Left ventricle myocardium inferior (tissue), 1 donor: ENCODE data around the gene REP15. TPM values are rescaled to one million over a fixed set of nuclear protein-coding genes. Genes with fewer than 3 reads are reported as not detected.

Experiments used
- DNase-seq: peaks from one replicate; pipeline ENCODE4 v3.0.0-alpha.2; 2020
- H3K27ac ChIP-seq: fragments of 200-600 bp; replicated peaks from 2 replicates; pipeline ENCODE4 v1.8.0; 2021
- H3K27me3 ChIP-seq: fragments of 200-600 bp; 2 replicates; pipeline ENCODE4 v1.8.0; 2021; ENCODE audit warnings: low read depth
- H3K36me3 ChIP-seq: fragments of 200-600 bp; 2 replicates; pipeline ENCODE4 v1.8.0; 2021
- H3K4me1 ChIP-seq: fragments of 200-600 bp; 2 replicates; pipeline ENCODE4 v1.8.0; 2021
- H3K4me3 ChIP-seq: fragments of 200-600 bp; 2 replicates; pipeline ENCODE4 v1.8.0; 2021; ENCODE audit warnings: mild to moderate bottlenecking, moderate library complexity
- H3K9me3 ChIP-seq: fragments of 200-600 bp; replicated peaks from 2 replicates; pipeline ENCODE4 v1.8.0; 2021
- intact Hi-C: fragments of 100-400 bp; cut with micrococcal nuclease; formaldehyde crosslinking; loops from one replicate; pipeline ENCODE4 v1.11.0; 2022
- total RNA-seq: library from RNA; stranded (reverse); fragmentation: NEBNext Ultra II Directional; extraction: Animal tissue kit (Norgen Biotek cat#: 25700); gene quantifications from one replicate; pipeline ENCODE4 v1.2.1, GENCODE V29; 2021
- TF ChIP-seq, protein P1 (sequence below): fragments of 200-600 bp; IDR thresholded peaks from 2 replicates; pipeline ENCODE4 v1.8.0; 2021; ENCODE audit warnings: antibody characterized with exemption, mild to moderate bottlenecking, borderline replicate concordance
- donor health status: DM: no; HTN: yes; CAD: no; lungs with severe emphysema.

Gene REP15
- total RNA-seq, 1 donor from 2014 or later: 5.5 TPM

DNA sequence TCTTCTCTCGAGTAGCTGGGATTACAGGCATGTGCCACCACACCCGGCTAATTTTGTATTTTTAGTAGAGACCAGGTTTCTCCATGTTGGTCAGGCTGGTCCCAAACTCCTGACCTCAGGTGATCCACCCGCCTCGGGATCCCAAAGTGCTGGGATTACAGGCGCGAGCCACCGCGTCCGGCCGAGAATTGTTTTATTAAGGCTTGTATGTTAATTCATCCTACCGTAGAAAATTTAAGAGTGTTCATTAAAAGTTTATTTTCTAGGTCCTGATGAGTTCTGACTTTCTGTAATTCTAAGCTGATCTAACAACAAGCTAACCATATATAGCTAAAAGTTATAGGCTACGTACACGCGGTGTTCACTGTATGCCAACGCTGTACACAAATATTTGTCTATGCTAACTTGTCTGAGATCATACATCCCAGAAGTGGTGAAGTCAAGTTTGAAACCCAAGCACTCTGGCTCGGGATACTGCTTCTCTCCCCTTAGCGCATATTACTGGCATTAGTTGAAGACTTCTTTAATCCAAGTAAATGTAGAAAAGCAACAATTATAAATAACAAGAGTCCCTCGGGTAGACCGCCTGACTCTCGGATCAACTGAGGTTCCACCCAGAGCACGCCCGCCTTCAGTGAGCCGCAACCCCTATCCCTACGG lies 13.8 kb downstream of the REP15 start:
- intact Hi-C loops: no loop called here

DNA sequence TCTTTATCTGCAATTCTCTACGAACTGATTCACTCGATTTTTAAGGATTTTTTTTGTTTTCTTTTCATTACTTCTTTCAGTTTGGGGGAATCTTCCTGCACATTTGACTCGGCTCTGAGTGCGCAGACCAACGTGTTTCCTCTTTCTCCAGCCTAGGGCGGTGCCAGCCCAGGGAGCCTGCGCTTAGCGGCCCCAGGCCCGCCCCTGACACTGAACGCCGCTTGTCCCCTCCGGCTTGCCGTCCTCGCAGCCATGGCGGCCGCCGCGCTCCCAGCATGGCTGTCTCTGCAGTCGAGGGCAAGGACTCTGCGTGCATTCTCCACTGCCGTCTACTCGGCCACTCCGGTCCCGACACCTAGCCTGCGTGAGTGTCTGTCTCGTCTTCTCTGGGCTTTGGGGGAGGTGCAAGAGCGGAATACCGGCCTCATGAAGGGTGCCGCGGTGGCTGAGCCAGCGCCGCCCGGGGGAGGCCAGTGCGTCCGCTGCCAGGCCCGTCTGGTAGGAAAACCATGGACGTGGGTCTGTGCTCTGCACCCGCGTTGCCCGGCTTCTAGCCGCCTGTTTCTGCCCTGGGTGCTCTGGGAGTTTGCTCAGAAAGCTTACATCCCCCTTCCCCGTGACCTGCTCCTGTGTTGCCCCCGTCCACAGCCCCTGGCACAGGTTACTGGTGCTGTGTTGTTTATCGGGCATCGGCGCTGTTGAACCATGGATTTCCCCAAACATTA lies 14.5 kb downstream of the REP15 start, which contains the start of gene MRPS35:
MRPS35 (plus strand) TSS at position 241 of the 725 bp plus-strand sequence; CDS start at position 253, 12 bp downstream.
- peak within 1 kb of the TSS; percentile 97 for H3K4me3 ChIP-seq
- no peaks in the 10 kb centered on the region for H3K27me3 ChIP-seq
- peaks cover 10% of the 10 kb centered on the region for H3K36me3 ChIP-seq
- intact Hi-C loops: no loop called here
- DNase-seq: peak; percentile 94
- peaks cover 30% of the 10 kb centered on the region for H3K4me1 ChIP-seq
- no peaks in the 10 kb centered on the region for H3K9me3 ChIP-seq
- TF ChIP-seq, protein P1, sequence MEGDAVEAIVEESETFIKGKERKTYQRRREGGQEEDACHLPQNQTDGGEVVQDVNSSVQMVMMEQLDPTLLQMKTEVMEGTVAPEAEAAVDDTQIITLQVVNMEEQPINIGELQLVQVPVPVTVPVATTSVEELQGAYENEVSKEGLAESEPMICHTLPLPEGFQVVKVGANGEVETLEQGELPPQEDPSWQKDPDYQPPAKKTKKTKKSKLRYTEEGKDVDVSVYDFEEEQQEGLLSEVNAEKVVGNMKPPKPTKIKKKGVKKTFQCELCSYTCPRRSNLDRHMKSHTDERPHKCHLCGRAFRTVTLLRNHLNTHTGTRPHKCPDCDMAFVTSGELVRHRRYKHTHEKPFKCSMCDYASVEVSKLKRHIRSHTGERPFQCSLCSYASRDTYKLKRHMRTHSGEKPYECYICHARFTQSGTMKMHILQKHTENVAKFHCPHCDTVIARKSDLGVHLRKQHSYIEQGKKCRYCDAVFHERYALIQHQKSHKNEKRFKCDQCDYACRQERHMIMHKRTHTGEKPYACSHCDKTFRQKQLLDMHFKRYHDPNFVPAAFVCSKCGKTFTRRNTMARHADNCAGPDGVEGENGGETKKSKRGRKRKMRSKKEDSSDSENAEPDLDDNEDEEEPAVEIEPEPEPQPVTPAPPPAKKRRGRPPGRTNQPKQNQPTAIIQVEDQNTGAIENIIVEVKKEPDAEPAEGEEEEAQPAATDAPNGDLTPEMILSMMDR: no peak
- peak within 1 kb of the TSS; percentile 83 for H3K27ac ChIP-seq

More for the DNA sequence above, 13.8 kb downstream of the REP15 start:
- Histone ChIP-seq H3K4me3 (peak overlapping the region; percentile 97), H3K36me3 (peaks cover 4% of the 10 kb centered on the region), H3K27me3 (no peaks in the 10 kb centered on the region), H3K27ac (peak overlapping the region; percentile 83), H3K9me3 (no peaks in the 10 kb centered on the region), H3K4me1 (peaks cover 30% of the 10 kb centered on the region)
- no peak for DNase-seq
- TF ChIP-seq, protein P1: no peak

DNA sequence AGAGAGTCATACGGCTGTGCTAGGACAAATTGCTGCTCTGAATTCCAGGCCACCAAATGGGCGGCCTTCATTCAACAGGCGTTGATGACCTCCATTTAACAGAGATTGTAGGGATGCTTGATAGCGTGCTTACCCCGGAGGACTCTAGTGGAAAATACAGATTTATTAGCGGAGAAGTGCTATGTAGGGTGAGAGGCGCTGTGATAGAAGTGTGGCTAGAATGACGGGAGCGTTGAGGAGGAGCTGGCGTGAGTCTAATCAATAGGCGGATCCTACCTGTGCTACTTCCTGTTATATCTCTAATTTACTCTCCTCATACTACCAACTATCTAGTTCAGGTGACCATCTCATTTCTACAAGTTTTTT lies 15.1 kb downstream of the REP15 start:
- Histone ChIP-seq H3K27ac (peak overlapping the region; percentile 83), H3K36me3 (peaks cover 16% of the 10 kb centered on the region), H3K9me3 (no peaks in the 10 kb centered on the region), H3K27me3 (no peaks in the 10 kb centered on the region), H3K4me3 (peak overlapping the region; percentile 97), H3K4me1 (peaks cover 30% of the 10 kb centered on the region)
- TF ChIP-seq, protein P1: no peak
- intact Hi-C loops: no loop called here
- no peak for DNase-seq

DNA sequence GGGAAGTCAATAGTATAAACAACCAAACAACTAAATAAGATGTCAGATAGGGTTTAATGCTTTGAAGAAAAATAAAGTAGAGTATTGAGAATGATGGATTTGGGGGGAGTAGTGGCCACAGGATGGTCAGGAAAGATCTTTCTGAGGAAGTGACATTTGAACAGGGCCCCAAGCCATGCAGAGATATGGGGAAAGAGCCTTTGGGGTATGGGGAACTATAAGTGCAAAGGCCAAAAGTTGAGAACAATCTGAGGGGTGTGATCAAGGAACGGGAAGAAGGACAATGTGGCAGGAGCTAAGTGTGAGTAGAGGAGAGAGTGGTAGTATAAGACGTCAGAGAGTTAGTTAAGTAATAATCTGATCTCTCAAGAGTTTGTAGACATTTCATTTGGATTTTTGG lies 15.7 kb downstream of the REP15 start:
- no peak for DNase-seq
- TF ChIP-seq, protein P1: no peak
- no peak overlapping the region for H3K27ac ChIP-seq
- intact Hi-C loops: no loop called here
- no peaks in the 10 kb centered on the region for H3K9me3 ChIP-seq
- peaks cover 22% of the 10 kb centered on the region for H3K36me3 ChIP-seq
- H3K4me1 ChIP-seq: peaks cover 30% of the 10 kb centered on the region
- H3K27me3 ChIP-seq: no peaks in the 10 kb centered on the region
- peak overlapping the region; percentile 97 for H3K4me3 ChIP-seq

DNA sequence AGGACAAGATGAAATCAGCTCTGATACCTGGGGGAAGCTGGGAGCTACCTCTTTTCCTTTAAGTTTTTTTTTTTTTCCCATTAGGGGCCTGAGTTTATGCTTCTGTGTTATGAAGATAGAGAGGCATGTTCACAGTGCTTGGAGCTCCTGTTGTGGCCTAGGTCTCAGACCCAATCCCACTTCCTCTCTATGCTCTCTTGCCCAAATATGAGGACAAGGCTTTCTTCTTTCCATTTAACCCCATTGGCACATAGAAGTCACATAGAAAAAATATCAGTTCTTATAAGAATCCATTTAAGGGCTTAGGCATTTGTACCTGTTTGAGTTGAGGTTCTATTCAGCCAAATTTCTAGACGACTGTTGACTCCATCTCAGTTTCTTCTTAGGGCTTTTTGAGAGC lies 27.0 kb downstream of the REP15 start:
- DNase-seq: no peak
- no peak overlapping the region for H3K27ac ChIP-seq
- peaks cover 84% of the 10 kb centered on the region for H3K36me3 ChIP-seq
- no peak overlapping the region for H3K4me3 ChIP-seq
- TF ChIP-seq, protein P1: no peak
- intact Hi-C loops: no loop called here
- no peaks in the 10 kb centered on the region for H3K4me1 ChIP-seq
- no peaks in the 10 kb centered on the region for H3K9me3 ChIP-seq
- no peaks in the 10 kb centered on the region for H3K27me3 ChIP-seq
